SHP77 treated with DMSO at 0.1 percent for 48 hours (cell line): ENCODE results near the gene UNC5C.

Experiments used
- DNase-seq: peaks from one replicate; lab custom pipeline; 2025; lab: John Stamatoyannopoulos, UW

UNC5C gene

DNA sequence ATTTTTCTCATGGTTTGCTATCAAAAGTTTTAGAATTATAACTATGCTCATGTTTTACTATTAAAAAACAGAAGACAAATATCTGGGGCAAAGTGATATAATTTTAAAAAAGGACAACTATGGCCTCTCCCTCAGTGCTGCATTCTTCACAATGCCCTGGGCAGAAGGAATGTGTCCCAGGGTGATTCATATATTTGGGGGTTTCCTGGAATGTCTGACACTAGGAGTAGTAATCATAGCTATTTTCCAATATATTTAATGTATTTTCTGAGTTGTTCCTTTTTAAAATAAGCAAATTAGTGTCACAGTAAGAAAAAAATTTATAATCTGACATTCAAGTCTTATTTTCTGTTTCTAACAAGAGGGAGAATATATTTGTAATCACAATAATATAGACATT, 281.7 kb downstream of the UNC5C start:
- no peak for DNase-seq

DNA sequence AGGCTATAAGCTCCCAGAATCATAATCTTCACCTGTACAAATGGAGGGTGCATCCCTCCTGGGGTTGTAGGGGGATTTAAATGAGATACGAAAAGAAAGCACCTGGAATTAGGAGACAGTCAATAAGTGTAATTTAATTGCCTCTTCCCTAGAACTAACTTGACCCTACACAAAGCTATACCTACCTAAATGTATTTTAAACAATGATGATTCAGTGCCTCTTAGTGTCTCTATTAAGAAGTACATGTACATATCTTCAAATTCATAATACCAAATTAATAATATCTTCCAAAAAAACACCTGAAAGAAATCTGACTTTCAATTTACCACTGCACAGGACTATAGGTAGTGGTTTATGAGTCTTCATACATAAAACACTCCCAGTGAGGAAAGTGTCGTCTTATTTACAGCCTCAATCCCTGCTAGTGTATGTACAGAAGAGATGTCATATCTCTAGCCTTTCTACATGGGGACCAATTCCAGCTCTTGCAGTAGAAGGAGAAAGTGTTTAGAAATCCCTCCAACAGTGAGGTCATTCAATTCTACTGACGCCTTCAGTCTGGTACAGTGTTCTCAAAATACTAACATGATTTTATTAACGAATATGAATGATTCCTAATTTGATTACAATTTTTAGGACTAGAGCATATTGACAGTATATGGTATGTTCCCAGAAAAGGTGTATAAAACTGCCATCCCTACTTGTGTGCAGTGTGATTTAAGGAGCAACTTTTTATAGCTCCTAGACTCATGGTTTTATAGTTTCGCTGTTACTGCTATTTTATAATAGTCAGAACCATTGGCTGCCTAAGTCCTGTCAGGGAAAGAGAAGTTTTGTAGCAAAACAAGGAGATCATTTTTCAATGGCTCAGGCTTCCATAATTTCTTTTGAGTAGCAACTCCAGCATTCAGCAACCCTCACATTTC, 282.7 kb downstream of the UNC5C start:
- no peak for DNase-seq

DNA sequence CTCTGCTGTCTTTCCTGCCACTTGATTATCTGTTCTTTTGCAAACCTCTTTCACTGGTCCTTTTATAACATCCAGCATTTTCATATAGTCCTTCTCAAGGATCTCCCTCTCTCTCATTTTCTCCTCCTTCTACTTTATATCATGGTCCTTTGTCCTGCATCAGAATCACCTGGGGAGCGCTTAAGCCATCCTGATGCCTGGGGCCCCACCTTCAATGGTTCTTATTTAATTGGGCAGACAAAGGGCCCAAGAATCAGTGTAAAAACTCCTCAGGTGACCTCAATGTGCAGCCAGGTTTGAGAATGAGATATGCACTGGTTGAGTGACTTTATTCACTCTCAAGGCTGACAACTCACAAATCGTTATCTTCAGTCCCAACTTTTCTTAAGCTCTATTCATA, 283.9 kb downstream of the UNC5C start:
- no peak for DNase-seq

DNA sequence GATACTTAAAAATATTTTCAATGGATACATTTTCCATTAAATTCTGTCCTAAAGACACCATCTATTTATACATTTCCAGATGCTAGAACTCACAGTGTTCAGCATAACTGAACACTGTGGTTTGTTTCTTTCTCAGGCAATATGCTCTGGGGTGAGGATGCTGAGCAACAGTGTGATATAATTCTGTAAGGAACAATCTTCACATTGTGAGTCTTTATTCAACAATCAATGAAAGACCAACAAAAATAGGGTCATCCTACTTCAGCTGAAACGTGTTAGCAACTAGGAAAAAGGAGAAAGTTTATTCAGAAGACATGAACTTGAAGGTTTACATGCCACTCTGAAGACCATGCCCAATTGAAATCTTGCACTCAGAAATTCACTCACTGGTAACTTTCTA, 284.8 kb downstream of the UNC5C start:
- DNase-seq = no peak

DNA sequence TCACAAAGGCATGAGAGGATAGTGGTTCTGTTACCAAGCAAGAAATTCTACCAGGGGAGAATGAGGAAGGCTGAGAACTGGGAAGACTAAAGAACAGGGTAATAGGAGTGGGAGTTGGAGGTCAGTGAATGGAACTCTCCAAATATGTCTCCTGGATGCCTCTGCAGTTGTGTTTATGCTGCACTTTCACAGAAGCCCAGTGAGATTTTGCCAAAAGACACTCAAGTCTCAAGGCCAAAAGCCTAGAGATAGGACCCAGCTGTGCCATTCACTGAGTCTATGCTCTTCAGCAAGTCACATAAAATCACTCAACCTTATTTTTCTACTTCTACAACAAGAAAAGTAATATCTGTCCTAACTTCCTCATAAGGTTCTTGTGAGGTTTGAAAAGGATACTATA, 285.4 kb downstream of the UNC5C start:
- no peak for DNase-seq

DNA sequence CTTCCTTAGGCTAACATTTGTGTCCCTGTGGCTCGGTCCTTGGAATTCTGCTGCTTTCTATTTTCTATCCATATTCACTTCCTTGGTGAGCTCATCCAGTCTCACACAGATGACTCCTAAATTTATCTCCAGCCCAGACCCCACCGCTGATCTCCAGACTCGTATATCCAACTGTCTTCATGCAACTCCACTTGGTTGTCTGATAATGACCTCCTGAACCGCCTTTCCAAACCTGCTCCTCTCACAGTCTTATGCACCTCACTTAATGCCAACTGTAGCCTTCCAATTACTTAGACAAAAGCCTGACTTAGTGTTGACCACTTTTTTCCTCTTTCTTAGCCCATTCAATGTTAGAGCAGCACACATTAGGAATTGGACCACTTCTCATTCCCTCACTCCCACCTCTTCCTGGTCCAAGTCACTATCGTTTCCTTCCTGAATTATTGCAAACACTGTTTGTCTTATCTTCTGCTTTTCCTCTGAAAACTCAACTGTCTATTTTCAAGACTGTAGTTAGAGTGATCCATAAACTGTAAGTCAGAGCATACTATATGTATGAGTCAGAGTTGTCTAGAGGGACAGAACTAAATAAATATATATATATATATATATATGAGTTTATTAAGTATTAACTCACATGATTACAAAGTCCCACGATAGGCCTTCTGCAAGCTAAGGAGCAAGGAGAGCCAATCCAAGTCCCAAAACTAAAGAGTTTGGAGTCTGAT, 292.5 kb downstream of the UNC5C start:
- no peak for DNase-seq

DNA sequence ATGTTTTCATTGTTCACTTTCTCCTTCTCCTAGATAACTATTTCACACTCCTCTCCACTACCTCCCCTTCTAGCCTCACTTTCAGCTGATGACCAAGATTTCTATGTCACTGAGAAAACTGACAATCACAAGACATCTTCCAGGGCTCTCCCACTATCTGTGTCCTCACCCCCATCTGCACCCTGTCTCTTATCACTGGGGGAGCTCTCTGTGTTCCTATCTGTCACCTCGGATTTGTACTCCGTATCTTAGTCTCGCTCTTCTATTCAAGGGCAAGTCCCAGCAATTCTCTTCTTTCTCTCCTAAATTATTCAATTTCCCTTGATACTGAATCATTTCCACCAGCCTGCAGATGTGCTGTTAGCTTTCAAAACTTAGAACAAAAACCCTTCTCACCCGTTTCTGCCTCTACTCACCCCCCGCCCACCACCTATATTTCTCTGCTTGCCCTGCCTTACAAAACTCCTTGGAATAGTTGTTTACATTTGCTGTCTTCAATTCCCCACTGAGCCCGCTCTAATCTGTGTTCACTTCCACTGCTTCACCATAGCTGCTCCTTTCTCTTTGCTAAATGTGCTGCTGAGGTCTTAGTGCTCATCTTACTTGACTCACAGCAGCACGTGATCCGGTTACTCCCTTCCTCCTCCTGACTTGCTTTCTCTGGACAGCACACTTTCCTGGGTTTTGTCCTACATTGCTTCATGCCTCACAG, 293.2 kb downstream of the UNC5C start:
- DNase-seq = no peak

DNA sequence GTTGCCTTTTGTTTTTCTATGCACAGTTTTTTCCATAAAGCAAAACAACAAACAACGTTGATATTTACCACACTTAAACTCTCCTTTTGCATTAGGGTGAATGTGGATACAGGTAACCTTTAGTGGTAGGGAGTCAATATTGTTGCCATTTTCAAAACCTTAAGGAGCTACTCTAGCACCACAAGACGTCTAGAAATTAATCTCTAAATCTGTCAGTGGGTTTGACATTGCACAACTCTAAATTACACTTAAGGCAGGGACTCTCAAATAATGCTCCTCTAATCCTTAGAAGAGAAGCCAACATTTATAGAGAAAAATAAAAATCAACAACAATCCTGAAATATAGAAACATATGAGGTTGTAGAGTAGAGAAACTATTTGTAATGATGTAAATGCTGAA, 297.2 kb downstream of the UNC5C start:
- DNase-seq = no peak

DNA sequence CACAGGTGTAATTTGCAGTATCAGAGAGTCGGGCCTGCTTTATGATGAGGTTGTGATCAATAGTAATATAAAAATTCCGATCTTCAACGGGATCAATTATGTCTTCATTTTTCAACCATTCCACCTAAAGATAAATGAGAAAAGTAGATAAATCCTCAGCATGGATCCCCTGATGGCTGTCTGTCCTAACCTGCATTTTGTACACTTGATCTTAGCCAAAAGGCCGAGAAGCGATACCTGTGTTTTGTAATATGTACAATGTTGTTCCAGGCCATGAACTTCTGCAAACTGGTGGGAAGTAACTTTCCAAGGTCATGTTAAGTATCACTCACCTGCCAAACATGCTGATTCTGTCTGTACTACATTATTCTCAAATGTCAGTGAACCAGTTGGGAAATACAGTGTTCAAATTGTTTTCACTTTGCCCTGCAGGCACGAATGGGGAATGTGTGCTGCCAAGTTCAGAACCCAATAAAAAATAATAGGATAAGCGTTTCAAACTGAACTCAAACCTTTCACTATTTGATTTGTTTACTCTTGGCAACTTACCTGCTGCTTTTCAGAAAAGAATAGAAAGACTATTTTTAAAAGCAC, 298.1 kb downstream of the UNC5C start:
- no peak for DNase-seq

DNA sequence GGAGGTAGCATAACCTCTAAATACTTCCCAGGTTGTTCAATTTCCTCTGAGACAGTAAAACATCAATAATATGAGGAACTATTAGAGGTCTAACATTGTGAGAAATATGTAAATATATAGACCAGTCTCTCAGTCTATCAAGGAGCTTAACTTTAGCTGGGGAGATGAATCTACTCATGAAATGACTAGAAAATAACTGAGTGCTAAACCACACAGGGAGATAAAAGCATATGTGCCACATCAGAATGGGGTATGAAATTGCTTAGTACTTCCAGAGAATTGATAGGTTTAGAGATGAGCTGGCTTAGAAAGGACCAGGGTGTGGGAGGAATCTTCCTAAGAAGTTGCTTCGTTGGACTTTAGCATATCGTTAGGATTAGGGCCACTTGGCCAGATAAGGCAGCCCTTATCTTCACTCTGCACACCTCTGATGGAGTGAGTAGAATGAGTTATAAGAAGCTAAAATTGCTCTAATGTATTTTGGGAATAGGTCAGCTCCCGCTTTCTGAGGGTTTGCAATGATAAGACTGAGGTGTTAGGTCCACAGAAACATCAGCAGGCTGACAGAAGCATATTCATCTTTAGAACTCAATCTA, 299.2 kb downstream of the UNC5C start:
- DNase-seq = no peak

DNA sequence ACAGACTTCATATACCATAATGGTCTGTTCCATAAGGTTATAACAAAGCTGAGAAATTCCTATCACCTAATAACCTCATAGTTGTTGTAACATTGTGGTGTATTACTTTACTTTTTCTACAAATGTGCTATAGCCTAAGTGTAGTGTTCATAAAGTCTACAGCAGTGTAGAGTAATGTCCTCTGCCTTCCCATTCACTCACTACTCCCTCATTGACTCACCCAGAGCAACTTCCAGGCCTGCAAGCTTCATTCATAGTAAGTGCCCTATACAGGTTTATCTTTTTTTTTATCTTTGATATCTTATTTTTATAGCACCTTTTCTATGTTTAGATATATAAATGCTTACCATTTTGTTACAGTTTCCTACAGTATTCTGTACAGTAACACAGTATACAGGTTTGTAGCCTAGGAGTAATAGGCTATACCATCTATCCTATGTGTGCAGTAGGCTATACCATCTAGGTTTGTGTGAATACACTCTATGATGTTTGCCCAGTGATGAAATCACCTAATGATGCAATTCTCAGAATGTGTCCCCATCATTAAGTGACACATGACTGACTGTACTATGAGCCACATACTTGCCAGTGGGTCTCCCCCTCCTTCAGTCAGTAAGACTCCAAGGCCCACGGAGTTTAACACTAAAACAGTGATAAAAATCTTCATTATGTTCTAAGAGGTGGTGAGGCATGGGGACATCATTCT, 299.9 kb downstream of the UNC5C start:
- DNase-seq = no peak

DNA sequence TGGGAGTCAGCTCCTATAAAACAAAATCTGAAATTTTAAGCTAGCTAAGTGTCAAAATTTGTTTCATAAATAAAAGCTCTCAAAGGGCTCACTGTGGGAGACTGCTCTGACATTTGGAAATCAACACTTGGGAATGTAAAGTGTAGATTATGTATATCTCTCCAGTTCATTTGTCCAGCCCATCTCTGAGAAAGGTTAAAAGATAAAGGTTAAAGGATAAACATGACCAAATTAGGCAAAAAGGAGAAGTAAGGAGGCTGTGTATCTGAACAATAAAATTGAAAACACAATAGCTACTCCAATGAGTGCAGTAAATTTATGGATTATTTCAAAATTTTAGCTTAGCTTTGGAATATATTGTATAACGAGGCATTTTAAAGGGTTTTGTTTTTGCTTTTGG, 304.9 kb downstream of the UNC5C start:
- no peak for DNase-seq

DNA sequence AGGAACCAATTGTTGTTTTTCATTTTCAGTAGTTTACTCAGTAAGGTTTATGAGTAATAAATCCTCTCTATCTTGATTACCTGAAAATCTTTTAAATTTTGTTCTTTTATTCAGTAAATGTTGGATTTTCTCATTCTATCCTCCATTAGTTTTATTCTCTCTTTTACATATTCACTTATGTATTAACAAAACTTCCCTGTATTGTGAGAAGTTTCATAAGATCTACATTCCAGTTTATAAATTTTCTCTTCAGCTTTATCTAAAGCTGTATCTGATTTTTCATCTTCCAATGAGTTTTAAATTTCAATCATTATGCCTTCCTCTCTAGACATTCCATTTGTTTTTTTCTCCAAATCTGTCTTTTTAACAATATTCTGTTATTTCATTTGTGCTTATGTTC, 310.2 kb downstream of the UNC5C start:
- no peak for DNase-seq

DNA sequence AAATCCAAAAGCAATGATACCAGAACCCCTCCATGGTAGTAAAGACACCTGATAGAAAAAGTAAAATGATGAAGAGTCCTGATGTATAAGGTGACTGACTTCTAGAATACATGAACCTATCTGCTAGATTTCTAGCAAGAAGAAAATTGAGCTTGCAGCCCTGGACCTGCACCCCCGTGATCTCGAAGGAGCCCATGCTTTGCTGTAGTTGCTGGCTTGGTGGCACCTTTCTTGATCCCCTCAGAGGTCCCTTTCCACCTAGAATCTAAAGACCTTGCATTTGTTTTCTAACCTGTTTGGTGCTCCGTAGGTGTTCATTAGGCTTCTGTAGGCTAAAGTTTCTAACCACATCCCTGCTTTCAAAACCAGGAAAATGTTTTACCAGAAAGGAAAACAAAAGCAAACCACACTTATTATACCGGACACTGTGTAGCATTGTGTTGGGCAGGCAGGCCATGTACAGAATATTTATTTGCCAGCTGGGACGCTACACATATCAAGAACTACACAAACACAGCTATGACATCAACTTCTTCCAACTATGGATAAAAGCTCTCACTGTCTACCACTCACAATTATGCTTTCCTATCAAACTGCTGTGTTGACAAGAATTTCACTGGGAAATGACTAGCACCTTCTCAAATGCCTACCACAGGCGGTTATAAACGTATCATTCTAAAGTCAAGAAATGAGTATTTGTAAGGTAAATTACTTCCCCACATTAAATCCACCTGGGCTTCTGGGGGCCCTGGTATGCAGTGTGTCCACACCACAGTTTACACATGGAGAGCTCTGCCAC, 316.2 kb downstream of the UNC5C start:
- DNase-seq = no peak

DNA sequence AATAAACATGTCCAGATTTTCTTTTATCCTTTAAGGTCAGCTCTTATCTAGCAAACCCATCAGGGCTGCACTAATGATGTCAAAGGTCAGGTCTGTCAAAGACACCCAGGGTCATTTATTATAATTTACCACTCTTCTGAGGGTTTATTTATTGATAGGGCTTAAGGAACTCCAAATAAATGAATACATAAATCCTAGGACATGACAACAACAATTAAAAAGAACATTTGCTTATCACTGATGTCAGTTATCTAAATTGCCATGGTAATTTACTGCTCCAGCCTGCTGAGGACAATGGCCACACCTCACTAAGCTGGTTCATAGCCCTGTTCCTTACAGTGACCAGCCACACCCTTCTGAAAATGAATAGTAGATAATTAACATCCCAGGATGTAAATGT, 317.1 kb downstream of the UNC5C start:
- DNase-seq = no peak

DNA sequence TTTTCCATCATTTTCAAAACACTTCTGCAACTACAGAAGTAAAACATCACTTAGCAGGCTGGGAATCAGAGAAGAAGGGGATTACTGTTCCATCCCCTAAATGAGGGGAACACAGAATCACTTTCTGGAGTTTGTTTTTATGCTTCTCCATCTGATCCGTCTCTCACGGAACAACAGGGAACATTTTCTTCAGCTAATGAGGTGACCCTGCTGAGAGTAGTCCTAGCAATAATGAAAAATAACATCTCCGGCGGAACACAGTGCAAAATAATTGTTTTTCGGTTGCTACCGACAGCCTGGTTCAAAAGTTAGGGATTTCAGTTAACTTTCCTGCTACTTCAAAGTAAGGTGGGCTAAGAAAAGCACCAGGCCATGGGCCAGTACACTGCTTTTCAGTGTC, 322.9 kb downstream of the UNC5C start:
- DNase-seq = no peak

DNA sequence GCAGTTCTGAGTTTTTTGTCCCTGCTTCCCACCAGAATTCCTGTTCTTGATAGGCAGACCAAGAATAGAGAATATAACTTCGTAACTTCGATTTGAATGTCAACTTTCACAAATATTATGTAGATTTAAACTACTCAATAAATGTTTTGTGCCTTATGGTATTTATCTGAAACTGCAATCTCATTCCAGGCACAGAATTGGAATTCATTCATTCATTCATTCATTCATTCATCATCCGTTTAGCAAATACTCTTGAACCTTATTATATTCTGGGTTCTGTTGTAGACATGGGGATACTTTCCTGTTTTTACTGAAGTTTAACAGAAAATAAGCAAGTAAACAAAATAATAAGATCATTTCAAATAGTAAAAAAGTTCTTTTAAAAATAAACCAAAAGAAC, 324.4 kb downstream of the UNC5C start:
- no peak for DNase-seq

DNA sequence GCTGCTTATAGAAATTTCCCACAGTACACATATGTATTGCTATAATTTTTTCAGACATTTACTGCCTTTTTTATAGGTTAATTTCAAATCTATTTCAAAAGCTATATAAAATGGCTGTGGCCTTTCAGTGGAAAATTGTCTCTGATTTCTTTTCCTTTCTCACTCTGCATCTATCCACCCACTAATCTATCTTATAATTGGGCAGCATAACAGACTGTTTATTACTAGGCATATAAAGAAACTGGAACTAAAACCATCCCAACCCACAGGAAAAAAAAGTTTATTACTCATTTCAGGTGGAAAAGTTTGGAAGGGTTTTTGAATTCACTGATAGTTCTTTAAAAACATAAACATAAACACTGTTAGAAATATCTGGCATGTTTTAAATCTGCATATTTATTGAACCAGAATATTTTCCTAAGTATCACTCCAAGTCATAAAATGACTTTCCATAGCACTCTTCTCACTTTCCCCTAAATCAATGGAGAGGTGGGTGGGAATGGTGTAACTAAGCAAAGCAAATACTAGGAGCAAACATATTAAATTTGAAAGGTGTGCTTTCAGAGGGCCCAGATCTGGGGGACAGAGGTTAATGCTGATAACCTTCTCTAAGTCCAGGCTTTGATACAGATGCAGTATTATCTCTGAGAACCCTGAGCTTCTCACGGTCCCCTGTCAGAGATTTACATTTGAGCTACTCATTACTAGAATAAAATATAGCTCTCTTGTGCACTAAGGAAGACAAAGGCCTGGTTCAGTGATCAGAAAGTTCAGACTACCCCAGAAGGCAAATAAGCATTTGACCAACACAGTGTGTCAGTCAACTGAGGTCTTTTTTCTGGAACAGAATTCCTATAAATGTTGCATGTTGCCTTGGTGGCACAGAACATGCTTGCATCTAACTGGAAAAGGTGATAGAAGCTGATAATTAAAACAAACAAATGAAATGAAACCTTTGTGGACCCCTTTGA, 328.3 kb downstream of the UNC5C start:
- no peak for DNase-seq

DNA sequence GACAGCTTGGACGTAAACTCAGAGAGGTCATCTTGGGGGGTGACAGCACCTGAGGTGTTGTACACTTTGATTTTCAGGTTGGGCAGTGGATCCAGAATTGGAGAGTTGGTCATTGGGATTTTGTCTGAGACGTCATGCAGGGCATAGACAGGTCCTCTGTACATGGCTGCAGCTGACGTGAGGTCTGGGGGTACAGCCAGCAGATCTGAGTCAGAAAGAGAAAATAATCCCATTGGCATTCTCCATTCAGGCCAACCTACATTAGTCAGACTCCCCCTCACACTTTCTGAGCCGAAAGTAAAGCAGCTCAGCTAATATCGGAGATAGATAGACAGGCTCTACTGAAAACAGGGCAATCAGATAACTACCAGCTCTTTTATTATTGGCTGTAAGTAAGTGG, 329.7 kb downstream of the UNC5C start:
- DNase-seq = no peak
